Measurements from ENCODE around the gene LINC01488. TPM values are rescaled to one million over a fixed set of nuclear protein-coding genes. Genes with fewer than 3 reads are reported as not detected.

The LINC01488 gene
- total and polyA plus RNA-seq, 2 of the 13 experiments (the other 11 are each of a cell fraction or from before 2014, with no cell fraction given): 0.26 to 0.58 TPM

DNA sequence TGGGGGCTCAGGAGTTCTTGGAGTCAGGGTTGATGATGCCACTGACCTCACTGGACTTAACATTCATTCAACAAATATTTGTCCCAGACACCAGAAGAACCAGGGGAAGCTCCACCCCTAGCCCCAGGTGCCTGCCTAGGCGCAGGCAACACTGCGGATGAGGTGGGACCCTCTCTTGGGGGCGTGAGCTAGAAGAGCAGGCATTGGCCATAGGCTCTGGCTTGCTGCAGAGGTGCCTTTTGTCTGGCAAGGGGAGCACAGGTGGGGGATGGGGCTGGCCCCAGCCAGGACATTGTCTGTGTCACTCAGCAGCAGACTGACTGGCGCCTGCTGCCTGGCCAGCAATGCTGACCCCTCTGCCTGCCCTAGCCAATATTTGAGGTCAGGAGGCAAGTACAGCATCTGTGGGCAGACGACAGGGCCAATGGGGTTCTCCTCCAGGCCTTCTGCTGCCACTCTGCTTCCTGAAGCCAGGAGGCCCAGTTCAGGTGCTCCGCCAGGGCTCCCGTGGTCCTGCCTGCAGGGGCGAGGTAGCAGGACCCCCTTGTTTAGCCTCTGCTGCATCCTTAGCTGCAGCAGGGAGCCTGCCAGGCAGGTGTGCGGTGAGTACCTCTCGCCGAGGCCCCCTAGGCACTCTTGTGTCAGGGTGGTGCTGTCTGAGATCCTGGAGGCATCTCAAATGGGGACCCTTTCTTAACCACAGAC lies 4.0 kb downstream of the LINC01488 start:
- ChIA-PET CTCF (ENCODE audit: low intra/inter-chr PET ratio, low total read pairs) (no interaction called here), POLR2A (interaction anchor here (0.9 to 1.3 kb wide), 2 partner anchors 11 to 15 kb away, joined by 3 to 5 read pairs; no protein-coding TSS in a partner anchor)
- intact Hi-C loops (cut with micrococcal nuclease; ENCODE audit: unreplicated experiment): no loop called here
- peak overlapping the region in 1 of 3 experiments; percentile 39; a peak in 2 of 6 replicates for H3K4me3 ChIP-seq (replicated peaks in 1 of 3; ENCODE audit: insufficient read depth in 1 of 3, low read depth in 2 of 3, low read length in 3 of 3)
- BruUV-seq (replicated peaks): no TSS peak
- peak; percentile 57 for FAIRE-seq
- WGBS (ENCODE audit: low lambda C conversion rate): 0% methylated on average over 1 of the region's 11 CpGs
- H3K27me3 ChIP-seq (ENCODE audit: control insufficient read depth in 1 of 2, insufficient read depth in 2 of 2, low read length in 2 of 2): no peaks in the 10 kb centered on the region
- in situ Hi-C loops (cut with HindIII; ENCODE audit: extremely low pct_ligation_motif_present, low pct_unique_long_range_greater_than_20kb): no loop called here
- peak; percentile 83 for ATAC-seq
- H3K4me1 ChIP-seq (ENCODE audit: insufficient read depth, low read length): peaks cover 52% of the 10 kb centered on the region
- no peak overlapping the region for H2AFZ ChIP-seq (ENCODE audit: low read length)
- H3K27ac ChIP-seq (ENCODE audit: extremely low read length, insufficient read depth, low read length): peak overlapping the region; percentile 34
- H3K4me2 ChIP-seq (ENCODE audit: low read depth, low read length): peak overlapping the region; percentile 57
- H3K36me3 ChIP-seq (replicated peaks in 1 of 2; ENCODE audit: control insufficient read depth in 1 of 2, insufficient read depth in 2 of 2, low read length in 2 of 2): no peaks in the 10 kb centered on the region
- H3K79me2 ChIP-seq (ENCODE audit: insufficient read depth, low read length): no peaks in the 10 kb centered on the region
- no peaks in the 10 kb centered on the region for H4K20me1 ChIP-seq (ENCODE audit: insufficient read depth, low read length)
- peak overlapping the region; percentile 23; the same call in 1 of the 2 replicates for H3K9ac ChIP-seq (ENCODE audit: insufficient read depth, low read depth, low read length)
- no peaks in the 10 kb centered on the region for H3K9me3 ChIP-seq (ENCODE audit: low read length)
- DNase-seq (ENCODE audit: low spot score): peak; percentile 90
- TF ChIP-seq LCORL (IDR thresholded peaks at IDR 0.05): no peak
- peak; percentile 65 for TF ChIP-seq LCORL (CRISPR knock-in tag; IDR thresholded peaks at IDR 0.05)
- TF ChIP-seq RAD21 (CRISPR knock-in tag; IDR thresholded peaks at IDR 0.05): peak; percentile 70
- peak; percentile 71; the same call in 1 of the 2 replicates for TF ChIP-seq SOX5 (CRISPR knock-in tag; IDR thresholded peaks at IDR 0.05; ENCODE audit: borderline replicate concordance)
- peak; percentile 23 for TF ChIP-seq TBL1XR1 (IDR thresholded peaks at IDR 0.05; ENCODE audit: borderline replicate concordance, low read length, partially characterized antibody)
- TF ChIP-seq SOX13 (IDR thresholded peaks at IDR 0.05): no peak
- TF ChIP-seq SOX13 (CRISPR knock-in tag; conservative IDR thresholded peaks at IDR 0.05 in 1 of 2, IDR thresholded peaks at IDR 0.05 in 1 of 2): peak in 1 of 2 experiments; percentile 78; a peak in 2 of 4 replicates
- peak; percentile 72; the same call in 1 of the 2 replicates for TF ChIP-seq RXRA (CRISPR knock-in tag; IDR thresholded peaks at IDR 0.05)
- TF ChIP-seq FOXA1 (IDR thresholded peaks at IDR 0.05): no peak
- TF ChIP-seq FOXA1 (CRISPR knock-in tag; IDR thresholded peaks at IDR 0.05): 0 out of 2 replicates have a peak, but pooled peaks have one; percentile 31
- TF ChIP-seq, protein P1, sequence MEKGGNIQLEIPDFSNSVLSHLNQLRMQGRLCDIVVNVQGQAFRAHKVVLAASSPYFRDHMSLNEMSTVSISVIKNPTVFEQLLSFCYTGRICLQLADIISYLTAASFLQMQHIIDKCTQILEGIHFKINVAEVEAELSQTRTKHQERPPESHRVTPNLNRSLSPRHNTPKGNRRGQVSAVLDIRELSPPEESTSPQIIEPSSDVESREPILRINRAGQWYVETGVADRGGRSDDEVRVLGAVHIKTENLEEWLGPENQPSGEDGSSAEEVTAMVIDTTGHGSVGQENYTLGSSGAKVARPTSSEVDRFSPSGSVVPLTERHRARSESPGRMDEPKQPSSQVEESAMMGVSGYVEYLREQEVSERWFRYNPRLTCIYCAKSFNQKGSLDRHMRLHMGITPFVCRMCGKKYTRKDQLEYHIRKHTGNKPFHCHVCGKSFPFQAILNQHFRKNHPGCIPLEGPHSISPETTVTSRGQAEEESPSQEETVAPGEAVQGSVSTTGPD (CRISPR knock-in tag; IDR thresholded peaks at IDR 0.05): 0 out of 2 replicates have a peak, but pooled peaks have one; percentile 45
- TF ChIP-seq ZNF260 (CRISPR knock-in tag; IDR thresholded peaks at IDR 0.05; ENCODE audit: borderline replicate concordance, low read depth): no peak
- peak; percentile 54 for TF ChIP-seq HNF4A (CRISPR knock-in tag; IDR thresholded peaks at IDR 0.05)
- TF ChIP-seq PATZ1 (CRISPR knock-in tag; IDR thresholded peaks at IDR 0.05): peak; percentile 50; the same call in 1 of the 2 replicates
- peak; percentile 55; the same call in 1 of the 2 replicates for TF ChIP-seq NCOA2 (CRISPR knock-in tag; IDR thresholded peaks at IDR 0.05)
- TF ChIP-seq RFXAP (CRISPR knock-in tag; IDR thresholded peaks at IDR 0.05; ENCODE audit: borderline replicate concordance): 0 out of 2 replicates have a peak, but pooled peaks have one; percentile 35
- TF ChIP-seq HOXD1 (CRISPR knock-in tag; IDR thresholded peaks at IDR 0.05): 0 out of 2 replicates have a peak, but pooled peaks have one; percentile 43
- TF ChIP-seq NR2F2 (IDR thresholded peaks at IDR 0.05; ENCODE audit: borderline replicate concordance, low read depth): 0 out of 2 replicates have a peak, but pooled peaks have one; percentile 28
- TF ChIP-seq, protein P2, sequence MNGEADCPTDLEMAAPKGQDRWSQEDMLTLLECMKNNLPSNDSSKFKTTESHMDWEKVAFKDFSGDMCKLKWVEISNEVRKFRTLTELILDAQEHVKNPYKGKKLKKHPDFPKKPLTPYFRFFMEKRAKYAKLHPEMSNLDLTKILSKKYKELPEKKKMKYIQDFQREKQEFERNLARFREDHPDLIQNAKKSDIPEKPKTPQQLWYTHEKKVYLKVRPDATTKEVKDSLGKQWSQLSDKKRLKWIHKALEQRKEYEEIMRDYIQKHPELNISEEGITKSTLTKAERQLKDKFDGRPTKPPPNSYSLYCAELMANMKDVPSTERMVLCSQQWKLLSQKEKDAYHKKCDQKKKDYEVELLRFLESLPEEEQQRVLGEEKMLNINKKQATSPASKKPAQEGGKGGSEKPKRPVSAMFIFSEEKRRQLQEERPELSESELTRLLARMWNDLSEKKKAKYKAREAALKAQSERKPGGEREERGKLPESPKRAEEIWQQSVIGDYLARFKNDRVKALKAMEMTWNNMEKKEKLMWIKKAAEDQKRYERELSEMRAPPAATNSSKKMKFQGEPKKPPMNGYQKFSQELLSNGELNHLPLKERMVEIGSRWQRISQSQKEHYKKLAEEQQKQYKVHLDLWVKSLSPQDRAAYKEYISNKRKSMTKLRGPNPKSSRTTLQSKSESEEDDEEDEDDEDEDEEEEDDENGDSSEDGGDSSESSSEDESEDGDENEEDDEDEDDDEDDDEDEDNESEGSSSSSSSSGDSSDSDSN (CRISPR knock-in tag; IDR thresholded peaks at IDR 0.05): peak; percentile 37; the same call in 1 of the 2 replicates
